HG02623 (cell line): ENCODE data around the gene SIAE.
A peak's percentile ranks its signal among the peaks of the same experiment; 100 is the strongest.
"Not testable (repeated sequence)": the region's sequence is repeated elsewhere in the genome, so short reads cannot be mapped to it uniquely, and the experiment has no call there.

Experiments used
- ATAC-seq: cut with Tn5 transposase; IDR thresholded peaks from one replicate; pipeline ENCODE4 v1.9.1; 2021; ENCODE audit warnings: moderate library complexity; ENCODE audit not compliant: unreplicated experiment

The SIAE gene

DNA sequence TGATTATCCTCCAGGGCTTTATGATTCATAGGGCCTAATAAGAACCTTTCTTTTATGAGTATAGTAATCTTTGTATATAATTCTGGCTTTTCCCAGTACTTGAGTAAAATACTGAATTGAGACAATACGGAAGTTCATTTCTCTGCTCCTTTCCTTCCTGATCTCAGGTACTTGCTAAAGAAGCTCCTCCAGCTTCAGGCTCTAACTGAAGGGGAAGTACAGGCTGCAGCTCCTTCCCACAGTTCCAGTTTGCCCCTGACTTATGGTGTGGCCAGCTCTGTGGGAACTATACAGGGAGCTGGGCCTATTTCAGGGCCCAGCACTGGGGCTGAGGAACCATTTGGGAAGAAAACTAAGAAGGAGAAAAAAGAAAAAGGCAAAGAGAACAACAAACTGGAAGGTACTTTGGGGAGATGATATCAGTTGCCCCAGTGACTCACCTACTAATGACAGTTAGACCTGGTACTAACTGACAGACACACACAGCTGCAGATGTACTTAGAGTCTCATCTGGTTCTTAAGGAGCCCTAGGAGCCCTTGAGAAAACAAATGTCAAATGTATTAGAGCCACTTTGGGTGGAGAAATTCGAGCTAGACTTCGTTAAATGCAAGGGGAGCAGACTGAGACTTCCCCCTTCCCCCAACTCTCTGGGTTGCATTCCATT is 47.9 kb downstream of the SIAE start:
- no peak for ATAC-seq

DNA sequence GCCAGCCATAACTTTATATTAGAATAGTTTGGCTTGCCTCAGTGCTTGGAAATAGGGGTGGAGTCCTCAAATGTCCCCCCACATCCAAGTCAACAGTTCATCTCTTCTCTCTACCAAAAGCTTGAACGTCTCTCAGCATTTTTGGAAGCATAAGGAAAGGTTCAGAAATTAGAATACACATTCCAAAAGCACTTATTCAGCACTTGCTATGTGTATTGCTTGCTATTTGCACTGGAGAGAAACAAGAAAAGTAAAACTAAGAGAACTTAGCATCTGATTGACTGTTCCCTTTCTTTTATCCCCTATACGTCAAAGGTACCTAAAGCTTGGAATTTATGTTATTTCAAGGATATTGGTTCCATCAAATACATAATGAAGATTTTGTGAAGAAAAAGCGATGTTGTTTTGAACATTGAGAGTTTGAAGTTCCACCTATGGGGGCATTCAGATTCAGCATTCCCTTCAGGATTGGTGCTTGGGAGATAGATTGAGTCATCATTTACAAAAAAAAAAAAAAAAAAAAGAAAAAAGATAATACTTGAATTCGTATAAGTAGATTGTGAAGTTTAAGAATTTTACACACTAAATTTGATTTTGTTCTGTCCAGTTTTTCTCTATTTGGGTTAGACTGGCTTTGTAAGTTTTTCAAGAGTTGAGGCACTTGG is 49.5 kb downstream of the SIAE start:
- ATAC-seq: no peak

DNA sequence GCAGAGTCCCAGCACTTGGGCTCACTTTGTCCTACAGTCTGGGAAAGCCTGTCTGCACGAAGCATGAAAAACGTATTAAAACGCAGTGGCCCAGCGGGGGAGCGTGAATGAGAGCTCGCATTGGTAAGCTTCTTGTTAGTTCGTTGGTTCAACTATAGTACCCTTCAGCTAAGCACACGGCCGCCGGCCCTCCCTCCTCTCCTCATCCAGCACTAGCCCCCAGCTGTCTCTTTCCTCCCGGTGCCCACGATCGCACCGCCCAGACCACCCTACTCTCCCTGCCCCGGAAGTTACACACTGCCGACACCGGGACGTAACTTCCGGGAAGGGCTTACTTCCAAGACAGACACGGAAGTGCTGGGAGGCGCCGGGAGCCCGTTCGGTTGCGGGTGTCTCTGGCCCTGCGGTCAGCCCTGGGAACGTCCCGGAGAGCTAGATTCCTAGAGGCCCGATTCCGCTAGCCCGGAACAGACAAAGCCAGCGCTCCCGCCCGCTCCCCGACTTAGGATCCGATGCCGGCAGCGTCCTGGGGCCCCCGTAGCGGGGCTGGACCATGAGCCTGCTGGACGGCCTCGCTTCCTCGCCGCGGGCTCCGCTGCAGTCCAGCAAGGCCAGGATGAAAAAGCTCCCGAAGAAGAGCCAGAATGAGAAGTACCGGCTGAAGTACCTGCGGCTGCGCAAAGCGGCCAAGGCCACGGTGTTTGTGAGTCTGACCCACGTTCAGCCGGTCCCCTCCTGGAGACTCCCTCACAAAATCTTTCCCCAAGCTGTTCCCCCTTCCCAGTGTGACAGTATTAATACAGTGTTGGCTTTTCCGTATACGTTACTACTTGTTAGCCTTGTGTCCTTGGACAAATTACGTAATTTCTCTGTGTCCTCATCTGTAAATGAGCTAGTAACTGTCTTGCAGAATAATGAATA is 50.7 kb downstream of the SIAE start, which contains the start of gene TBRG1:
Gene TBRG1, plus strand, starts transcription at position 334 of the 921 bp plus-strand sequence. Its CDS starts 220 bp downstream, at position 554.
- ATAC-seq: peak; percentile 98

DNA sequence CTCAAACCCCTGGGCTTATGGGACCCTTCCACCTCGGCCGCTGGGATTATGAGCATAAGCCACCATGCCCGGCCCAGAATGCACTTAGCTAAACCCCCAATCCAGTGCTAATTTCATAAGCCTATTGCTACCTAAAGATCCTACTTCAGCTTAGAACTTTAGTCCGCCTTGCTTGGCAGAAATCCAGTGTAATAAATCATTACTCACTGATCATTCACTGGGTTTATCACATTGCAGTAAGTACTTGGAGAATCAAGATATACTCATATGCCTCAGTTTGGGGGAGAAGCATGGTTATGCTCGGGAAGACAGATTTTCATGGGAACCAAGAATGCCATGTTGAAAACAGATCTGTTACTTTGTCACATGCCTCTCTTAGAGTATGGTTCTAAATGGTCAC is 54.7 kb downstream of the SIAE start:
- no peak for ATAC-seq

DNA sequence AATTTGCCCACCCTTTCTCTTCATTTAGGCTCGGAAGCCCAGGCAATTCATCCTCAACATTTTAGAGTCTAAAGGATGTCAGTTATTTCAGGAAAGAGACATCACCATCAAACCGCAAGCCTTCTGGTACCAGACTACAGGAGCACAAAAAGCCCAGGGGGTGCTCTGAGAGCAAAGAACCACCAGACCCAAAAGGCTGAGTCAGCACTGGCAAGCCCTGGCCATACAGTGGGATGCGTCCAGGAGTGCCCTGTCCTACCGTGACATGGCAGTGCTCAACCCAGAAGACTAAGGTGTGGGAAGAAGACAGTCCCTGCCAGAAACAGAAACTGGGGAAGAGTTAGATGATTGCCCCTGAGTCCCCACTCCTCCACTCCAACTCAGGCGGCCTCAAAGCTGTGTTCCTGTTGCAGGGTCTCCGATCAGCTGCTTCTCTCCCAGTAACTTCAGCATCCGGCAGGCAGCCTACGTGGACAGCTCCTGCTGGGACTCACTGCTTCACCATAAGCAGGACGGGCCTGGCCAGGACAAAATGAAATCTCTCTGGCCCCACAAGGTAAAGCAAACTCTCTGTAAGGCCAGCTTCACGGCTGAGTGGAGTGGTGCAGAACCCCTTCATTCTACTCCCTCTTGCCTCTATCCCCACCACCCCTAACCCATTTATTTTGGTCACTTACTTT is 60.8 kb downstream of the SIAE start:
- ATAC-seq: no peak

DNA sequence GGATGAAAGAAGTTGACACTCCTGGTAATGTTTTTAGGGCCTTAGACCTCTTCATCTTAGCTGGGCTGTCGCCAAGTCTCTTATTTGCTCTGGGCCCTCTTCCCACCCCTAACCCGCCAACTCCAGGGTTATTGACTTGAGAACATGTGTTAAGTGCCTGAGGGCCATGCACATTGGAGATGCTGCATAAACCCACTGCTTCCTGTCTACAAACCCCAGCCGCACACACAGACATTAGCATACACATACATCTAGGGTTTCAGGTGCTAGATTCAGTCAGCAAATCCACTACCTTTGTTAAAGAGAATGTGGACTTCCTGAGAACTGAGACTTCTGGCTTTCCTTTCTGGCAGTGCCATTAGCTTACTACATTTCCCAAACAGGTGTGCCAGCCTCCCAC is 61.5 kb downstream of the SIAE start:
- no peak for ATAC-seq

DNA sequence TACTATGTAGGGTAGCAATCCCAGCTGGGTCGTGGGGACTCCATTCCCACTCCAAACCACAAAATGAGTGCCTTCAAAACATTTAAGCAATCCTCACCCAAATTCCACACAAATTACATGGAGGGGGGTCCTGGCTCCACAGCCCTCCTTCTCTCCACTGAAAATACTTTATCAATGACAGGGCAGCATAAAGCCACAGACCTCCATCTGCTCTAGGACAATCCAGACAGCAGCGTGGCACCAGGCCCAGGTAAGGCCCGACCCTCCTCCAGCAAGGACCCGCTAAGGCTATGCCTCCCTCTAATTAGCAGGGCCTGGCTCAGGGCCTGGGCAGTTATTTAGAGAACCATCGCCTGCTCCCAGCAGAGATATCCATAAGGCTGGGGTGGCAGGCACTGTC is 62.5 kb downstream of the SIAE start, which contains the start of gene PANX3:
Gene PANX3, plus strand, starts transcription at position 365 of the 400 bp plus-strand sequence. CDS start 129 bp downstream, outside the sequence.
- ATAC-seq: no peak

DNA sequence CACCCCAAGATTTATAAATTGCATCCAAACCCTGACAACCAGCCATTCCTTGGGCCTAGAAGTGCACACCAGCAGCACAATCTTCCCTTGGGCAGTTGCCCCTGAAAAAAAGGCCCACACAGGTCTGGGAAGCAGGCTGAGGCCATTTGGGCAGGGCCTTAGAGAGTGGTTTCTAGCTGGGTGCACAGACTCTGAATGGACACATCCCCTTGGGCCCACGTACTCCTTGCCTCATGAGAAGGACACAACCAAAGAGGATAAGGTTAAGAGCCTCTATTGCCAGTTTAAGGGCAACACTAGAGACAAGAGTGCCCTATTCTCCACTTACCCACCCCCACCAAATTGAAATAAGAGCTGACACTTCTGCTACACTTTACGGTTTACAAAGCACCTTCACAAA is 63.2 kb downstream of the SIAE start:
- ATAC-seq: no peak

DNA sequence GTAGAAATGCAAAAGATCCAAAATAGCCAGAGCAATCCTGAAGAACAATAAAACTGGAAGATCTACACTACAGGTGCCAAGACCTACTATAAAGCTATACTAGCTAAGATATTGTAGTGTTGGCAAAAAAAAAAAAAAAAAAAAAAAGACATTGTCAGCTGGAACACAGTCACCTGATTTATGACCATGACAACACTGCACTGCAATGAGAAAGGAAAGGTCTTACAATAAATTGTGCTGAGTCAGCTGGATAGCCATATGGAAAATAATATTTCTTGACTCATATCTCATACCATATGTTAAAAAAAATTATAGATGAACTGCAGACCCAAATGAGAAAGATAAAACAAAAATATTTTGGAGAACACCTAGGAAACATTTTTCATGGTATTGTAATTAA is 65.4 kb downstream of the SIAE start:
- ATAC-seq: no peak

DNA sequence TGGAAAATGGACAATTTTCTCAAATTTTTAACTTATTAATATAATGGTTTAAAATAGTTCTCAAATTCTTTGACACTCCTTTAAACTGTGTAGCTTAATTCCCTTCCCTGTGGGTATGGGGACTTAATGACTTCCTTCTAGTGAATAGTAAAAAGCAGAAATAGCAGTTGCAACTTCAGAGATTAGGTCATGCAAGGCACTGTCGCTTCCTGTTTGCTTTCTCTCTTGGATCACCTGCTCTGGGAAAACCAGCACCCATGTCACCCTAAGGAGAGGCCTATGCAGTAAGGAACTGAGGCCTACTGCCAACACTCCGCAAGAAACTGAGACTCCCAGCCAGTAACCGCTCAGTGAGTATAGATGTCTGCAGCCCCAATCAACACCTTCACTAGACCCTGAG is 67.8 kb downstream of the SIAE start:
- no peak for ATAC-seq

DNA sequence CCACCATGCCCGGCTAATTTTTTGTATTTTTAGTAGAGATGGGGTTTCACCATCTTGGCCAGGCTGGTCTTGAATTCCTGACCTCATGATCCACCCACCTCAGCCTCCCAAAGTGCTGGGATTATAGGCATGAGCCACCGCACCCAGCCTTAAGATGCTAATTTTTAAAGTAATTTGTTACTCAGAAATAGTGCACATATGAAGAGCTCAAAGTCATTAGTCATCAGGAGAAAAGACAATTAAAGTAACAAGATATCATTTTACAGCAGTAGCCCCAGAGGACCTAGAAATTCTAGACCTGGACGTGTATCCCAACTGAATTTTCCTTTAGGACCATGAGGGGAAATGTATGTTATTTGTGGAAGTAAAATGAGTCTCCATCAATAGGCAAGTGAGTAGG is 70.8 kb downstream of the SIAE start:
- not testable (repeated sequence) for ATAC-seq

DNA sequence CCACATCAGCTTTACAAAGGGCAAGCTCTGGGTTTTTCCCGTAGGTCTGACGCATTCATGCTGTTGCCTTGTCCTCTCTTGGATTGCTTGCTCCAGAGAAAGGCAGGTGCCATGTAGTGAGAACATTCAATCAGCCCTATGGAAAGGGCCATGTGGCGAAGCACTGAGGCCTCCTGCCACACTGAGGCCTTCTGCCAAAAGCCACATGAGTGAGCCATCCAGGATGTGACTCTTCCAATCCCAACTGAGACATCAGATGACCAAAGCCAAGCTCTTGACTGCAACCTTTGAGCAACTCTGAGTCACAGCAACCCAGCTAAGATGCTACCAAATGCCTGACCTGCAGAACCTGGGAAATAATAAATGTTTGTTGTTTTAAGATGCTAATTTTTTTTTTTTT is 71.3 kb downstream of the SIAE start:
- ATAC-seq: no peak

DNA sequence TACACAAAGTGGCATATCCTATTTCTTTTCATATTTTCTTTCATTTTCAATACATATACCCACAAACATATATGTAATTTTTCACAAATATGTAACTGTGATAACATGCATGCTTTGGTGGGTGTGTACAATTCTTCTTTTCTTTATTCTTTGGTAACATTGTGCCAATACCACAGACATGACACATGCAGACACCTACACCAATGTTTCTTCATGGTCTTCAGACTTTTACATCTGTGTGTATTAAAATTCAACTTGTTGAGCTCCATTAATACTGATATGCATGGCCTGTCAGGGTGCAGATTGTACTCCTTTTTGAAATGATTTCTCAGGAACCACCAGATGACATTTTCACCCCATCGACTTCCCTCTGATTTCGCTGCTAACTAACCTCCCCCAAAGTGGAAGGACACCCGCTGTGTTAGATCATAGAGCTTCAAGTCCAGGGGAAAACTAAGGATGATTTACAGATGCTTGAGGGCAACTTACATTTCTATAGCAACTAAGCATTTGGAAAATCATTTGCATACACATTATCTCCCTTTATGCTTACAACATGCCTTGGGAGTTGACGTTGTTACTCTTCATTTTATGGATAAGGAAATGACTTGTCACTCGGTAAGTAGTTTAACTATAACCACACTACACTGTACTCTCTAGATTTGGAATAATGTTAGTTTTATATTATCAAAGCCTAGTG is 72.8 kb downstream of the SIAE start:
- ATAC-seq: no peak

DNA sequence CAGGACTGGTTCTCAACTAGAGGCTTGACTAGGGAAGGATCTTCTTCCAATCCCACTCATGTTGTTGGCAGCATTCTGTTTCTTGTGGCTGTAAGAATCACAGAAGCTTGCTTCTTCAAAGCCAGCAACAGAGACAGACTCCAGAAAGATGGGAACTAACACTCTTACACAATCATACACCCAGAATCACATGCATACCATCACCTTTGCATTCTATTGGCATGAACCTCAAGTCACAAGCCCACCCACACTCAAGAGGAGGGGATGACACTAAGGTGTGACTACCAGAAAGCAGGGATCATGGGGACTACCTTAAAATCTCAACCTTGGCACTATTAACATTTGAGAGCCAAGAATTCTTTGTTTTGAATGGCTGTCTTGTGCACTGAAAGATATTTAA is 75.9 kb downstream of the SIAE start:
- ATAC-seq: no peak

DNA sequence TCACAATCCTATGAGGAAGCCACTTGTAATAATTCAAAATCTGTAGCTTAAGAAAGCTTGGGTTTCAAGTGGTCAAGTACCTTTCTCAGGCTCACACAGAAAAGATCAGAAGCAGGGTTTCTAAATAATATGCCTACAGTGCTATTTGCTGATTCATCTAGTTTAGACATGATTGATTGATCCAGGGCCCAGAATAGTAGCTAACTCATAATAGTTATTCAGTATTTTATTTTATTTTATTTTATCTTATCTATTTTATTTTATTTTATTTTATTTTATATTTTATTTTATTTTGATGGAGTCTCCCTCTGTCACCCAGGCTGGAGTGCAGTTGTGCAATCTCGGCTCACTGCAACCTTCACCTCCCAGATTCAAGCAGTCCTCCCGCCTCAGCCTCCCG is 78.2 kb downstream of the SIAE start:
- ATAC-seq: no peak

DNA sequence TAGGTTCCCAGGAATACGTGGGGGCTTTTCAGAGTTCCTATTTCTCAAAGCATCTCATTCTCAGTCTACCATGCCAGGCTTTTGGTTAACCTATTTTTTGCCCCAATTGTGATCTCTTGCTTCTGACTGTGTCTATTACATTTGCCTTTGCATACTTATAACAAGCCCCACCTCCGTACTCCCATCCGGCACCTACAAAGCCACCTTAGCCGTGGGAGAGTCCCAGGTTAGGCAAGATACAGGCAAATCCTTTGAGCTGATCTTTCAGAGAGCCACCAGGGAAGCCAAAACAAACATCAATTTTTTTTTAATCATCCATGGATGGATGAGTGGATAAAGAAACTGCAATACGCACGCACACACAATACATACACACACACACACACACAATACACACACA is 80.9 kb downstream of the SIAE start:
- no peak for ATAC-seq

DNA sequence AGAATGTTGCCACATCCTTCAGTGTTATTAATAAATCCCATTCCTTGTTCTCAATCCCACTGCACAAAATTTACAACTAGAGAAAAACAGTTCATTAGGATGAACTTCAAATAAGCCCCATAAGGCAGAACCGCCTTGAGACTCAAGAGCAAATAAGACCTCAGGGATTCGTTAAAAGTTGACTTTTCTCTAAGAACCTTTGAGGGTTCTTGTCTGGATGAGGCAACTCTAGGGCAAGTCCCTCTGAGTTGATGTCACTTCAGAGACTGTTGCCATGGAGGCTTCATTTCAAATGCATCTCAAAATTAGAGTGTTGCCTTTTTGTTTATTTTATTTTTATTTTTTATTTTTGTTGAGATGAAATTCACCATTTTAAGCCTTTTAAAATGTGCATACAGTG is 82.1 kb downstream of the SIAE start:
- no peak for ATAC-seq

DNA sequence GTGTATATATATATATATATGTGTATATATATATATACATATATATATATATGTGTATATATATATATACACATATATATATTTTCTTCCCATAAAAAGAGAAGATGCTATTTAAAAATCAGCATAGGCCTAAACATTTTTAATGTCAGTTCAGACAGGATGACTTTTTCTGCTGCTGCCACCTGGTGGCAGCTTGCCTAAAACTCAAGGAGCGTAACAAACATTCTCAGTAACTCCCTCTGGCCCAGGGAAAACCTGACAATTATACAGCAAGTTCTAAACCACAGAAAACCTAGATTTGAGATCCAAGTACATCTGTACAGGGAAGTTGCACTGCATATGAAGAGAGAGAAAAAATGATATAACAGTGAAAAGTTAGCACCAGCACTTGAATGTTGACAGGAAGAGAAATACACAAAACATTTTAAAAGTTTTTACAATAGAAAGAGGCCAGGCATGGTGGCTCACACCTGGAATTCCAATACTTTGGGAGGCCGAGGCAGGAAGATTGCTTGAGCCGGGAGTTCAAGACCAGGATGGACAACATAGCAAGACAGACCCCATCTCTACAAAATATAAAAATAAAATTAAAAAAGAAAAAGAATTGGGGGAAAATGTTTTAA is 87.2 kb downstream of the SIAE start:
- ATAC-seq: no peak

DNA sequence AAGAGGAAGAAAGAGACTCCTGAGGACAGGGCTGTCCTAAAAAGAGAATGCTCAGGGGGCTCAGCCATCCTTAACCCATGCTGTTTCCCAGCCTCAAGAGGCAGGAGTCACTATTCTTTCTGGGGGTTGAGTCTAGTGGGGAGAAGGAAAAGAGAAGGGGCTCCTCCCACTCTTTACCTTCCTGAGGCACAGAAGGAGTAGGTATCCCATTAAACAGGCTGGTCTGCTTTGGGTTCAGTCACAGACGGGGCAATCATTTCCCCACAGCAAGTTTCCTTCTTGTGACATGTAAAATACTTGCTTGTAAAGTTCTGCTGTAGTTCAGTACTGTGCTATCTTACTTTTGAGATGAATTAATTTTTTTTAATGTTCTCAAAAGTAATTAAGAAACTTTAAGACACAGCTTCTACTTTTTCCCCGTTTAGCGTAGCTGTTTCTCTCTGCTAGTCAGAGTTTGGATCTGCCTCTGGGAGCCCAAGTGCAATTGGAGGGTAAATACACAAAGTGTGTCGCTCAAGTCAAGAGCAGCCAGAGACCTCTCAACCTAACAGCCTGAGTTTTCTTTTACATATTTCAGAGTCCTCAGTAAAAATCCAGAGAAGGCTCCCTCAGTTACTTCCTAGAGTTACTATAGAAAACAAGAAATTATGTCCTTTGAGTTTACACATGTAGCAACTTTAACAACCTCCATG is 88.7 kb downstream of the SIAE start:
- ATAC-seq: no peak
